ENCODE measurements around the gene STK32C.

GRCh38 chr10:132304756-132305509 is 2.8 kb downstream of the STK32C start:
- TF ChIP-seq CTCF (IDR thresholded peaks at IDR 0.05) (no peak), CHD4 (IDR thresholded peaks at IDR 0.05; ENCODE audit: borderline replicate concordance) (no peak), EP300 (IDR thresholded peaks at IDR 0.05) (no peak), KDM5A (IDR thresholded peaks at IDR 0.05) (no peak), FOSL2 (IDR thresholded peaks at IDR 0.05) (no peak), FOSL2 (CRISPR knock-in tag; IDR thresholded peaks at IDR 0.05) (no peak), USF2 (IDR thresholded peaks at IDR 0.05) (no peak), ZFP36 (IDR thresholded peaks at IDR 0.05; ENCODE audit: borderline replicate concordance, partially characterized antibody) (no peak), JUN (IDR thresholded peaks at IDR 0.05) (no peak), MAX (IDR thresholded peaks at IDR 0.05) (no peak), POLR2A (IDR thresholded peaks at IDR 0.05; ENCODE audit: low read length) (no peak), RCOR1 (IDR thresholded peaks at IDR 0.05; ENCODE audit: low read depth, low read length) (no peak), MAZ (IDR thresholded peaks at IDR 0.05; ENCODE audit: borderline replicate concordance, low read depth, low read length) (no peak)
- TF ChIP-seq, protein P1, sequence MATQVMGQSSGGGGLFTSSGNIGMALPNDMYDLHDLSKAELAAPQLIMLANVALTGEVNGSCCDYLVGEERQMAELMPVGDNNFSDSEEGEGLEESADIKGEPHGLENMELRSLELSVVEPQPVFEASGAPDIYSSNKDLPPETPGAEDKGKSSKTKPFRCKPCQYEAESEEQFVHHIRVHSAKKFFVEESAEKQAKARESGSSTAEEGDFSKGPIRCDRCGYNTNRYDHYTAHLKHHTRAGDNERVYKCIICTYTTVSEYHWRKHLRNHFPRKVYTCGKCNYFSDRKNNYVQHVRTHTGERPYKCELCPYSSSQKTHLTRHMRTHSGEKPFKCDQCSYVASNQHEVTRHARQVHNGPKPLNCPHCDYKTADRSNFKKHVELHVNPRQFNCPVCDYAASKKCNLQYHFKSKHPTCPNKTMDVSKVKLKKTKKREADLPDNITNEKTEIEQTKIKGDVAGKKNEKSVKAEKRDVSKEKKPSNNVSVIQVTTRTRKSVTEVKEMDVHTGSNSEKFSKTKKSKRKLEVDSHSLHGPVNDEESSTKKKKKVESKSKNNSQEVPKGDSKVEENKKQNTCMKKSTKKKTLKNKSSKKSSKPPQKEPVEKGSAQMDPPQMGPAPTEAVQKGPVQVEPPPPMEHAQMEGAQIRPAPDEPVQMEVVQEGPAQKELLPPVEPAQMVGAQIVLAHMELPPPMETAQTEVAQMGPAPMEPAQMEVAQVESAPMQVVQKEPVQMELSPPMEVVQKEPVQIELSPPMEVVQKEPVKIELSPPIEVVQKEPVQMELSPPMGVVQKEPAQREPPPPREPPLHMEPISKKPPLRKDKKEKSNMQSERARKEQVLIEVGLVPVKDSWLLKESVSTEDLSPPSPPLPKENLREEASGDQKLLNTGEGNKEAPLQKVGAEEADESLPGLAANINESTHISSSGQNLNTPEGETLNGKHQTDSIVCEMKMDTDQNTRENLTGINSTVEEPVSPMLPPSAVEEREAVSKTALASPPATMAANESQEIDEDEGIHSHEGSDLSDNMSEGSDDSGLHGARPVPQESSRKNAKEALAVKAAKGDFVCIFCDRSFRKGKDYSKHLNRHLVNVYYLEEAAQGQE (IDR thresholded peaks at IDR 0.05): no peak
- TF ChIP-seq, protein P2, sequence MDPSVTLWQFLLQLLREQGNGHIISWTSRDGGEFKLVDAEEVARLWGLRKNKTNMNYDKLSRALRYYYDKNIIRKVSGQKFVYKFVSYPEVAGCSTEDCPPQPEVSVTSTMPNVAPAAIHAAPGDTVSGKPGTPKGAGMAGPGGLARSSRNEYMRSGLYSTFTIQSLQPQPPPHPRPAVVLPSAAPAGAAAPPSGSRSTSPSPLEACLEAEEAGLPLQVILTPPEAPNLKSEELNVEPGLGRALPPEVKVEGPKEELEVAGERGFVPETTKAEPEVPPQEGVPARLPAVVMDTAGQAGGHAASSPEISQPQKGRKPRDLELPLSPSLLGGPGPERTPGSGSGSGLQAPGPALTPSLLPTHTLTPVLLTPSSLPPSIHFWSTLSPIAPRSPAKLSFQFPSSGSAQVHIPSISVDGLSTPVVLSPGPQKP (IDR thresholded peaks at IDR 0.05; ENCODE audit: low read depth, low read length): no peak

Measured in A549 (cell line).